Activated CD8-positive, alpha-beta memory T cell treated with anti-CD3 and anti-CD28 coated beads for 4 hours (primary cell): ENCODE data around the gene TMEM129.

Source experiments
- DNase-seq, 2 donors: peaks; one replicate each; pipeline ENCODE4 v3.0.0-alpha.2; 2020; ENCODE audit warnings: low read depth in 2 of 2

Gene TMEM129

GRCh38 chr4:1744552-1744951 is 23.4 kb upstream of the TMEM129 start:
- no peak for DNase-seq

DNA sequence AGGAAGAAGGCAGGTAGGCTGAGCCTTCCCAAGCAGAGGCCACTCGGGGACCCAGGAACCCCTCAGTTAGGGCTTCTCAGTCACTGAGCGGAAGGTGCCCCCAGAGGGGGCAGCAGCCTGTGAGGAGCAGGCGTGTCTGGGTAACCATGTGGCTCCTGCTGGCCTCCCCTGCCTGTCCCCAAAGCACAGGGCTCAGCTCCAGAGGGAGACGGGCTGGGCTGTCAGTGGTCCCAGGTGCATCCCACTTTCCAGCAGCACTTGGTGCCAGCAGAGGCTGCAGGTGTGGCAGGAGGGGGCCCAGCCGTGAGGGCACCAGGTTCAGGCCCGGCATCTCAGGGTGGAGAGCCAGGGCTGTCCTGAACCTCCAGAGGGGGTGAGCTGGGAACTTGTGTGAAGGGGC is 22.9 kb upstream of the TMEM129 start:
- no peak for DNase-seq

DNA sequence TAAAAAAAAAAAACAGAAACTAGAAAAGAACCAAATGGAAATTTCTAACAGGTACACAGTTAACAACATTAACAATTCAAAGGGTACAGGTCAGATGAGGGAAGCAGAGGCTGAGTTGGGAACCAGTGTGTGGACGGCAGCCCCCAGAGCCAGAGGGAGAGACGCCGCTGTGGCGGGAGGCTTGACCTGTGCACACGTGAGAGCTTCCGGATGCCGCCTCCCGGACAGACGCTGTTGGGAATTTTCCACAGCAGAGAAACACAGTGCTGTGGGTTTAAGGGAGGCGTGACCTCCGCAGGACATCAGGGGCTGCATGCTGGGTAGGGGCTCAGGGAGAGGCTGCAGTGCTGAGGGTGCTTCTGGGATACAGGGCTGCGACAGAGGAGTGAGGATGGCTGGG is 22.4 kb upstream of the TMEM129 start:
- no peak for DNase-seq

GRCh38 chr4:1741208-1741607 is 20.1 kb upstream of the TMEM129 start:
- no peak for DNase-seq

DNA sequence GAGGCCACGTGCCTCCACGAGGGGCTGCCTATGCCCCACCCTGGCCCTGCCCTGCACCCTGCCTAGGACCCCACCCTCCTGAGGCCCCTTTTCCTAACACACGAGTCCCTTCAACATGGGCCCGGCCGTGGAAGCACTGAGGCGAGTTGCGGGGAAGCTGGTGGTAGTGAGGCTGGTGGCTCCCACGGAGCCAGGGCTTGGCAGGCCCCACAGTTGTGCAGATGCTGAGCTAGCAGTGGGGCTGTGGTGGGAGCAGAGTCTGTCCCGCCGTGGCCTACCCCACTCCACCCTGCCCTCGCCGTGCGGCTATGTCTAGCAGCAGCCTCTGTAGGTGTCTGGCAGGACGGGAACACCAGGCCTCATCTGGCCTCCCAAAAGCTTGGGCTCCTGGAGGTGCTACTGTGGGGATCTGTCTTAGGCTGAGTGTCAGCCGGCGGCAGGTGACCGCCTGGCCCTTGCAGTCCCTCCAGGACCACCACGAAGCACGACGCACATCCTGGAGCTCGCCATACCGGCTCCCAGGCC is 19.0 kb upstream of the TMEM129 start:
- DNase-seq: no peak

- no peak for DNase-seq
Observed at GRCh38 chr4:1739358-1739757, 18.2 kb upstream of the TMEM129 start.

- DNase-seq: no peak
Observed at GRCh38 chr4:1738410-1738809, 17.3 kb upstream of the TMEM129 start.

GRCh38 chr4:1737666-1738065 is 16.5 kb upstream of the TMEM129 start:
- no peak for DNase-seq

GRCh38 chr4:1736812-1737211 is 15.7 kb upstream of the TMEM129 start:
- DNase-seq: no peak

DNA sequence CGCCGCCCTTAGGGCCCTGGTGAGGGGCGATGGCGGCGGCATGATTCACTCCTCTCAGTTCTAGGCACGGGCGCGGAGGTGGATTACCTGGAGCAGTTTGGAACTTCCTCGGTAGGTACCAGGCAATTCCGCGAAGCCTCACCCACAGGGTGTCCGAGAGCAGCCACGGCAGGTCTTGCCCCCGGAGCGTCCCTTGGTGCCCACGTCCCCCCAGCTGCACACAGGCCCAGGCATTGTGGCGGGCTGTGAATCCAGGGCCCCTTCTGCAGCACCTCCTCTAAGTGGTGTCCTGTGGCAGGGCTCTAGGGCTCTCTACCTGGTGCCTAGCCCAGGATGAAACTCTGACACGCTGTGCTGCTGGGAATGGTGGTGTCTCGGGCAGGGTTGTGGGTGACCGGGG is 14.1 kb upstream of the TMEM129 start:
- DNase-seq: no peak

- DNase-seq: no peak
Observed at GRCh38 chr4:1732911-1733310, 11.8 kb upstream of the TMEM129 start.

DNA sequence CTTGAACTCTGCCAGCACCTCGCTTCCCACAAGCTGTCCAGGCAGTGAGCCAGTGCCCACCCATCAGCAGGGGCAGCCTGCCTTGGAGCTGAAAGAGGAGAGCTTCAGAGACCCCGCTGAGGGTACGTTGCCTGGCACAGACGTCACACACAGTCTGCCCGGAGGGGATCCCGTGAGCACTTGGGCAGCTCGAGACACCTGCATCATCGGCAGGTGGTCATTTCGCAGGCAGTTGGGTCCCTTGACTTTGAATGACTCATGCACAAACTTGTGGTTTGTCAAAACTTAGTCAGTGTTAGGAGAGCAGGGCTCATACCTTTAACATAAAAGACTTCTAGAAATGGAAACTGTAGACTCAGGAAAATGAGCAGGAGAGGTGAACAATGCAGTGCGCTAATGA is 10.1 kb upstream of the TMEM129 start:
- no peak for DNase-seq

- DNase-seq: no peak
Observed at GRCh38 chr4:1730532-1731135, 9.5 kb upstream of the TMEM129 start.

- no peak for DNase-seq
Observed at GRCh38 chr4:1728061-1728980, 7.2 kb upstream of the TMEM129 start.

DNA sequence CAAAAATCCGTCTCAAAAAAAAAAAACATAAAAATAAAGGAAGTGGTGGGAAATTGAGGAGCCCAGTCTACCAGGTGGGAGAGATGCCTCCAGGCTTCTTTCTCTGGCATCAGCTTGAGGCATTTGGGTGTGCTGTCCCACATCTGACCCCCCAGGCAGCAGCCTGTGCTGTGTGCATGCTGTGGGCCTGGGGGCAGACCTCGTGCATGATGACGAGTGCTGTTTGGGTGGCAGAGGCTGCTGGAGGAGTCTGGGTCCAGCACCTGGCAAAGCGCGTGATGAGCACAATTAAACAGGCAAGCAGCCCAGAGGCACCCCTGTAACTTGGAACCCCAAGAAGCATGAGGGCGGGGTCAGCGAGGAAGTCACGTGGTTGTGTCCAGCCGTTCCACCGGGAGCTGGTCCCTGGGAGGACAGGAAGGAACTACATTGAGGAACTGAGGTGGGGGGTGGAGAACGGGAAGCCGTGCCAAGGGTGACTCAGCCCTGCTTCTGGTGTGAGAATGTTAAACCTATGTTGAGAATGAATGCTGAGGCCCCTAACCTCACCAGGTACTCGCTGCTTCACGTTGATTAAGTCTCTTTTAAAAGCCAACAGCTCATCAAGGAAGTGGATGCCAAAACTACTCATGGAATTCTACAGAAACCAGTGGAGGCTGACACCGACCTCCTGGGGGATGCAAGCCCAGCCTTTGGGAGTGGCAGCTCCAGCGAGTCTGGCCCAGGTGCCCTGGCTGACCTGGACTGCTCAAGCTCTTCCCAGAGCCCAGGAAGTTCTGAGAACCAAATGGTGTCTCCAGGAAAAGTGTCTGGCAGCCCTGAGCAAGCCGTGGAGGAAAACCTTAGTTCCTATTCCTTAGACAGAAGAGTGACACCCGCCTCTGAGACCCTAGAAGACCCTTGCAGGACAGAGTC is 6.3 kb upstream of the TMEM129 start:
- no peak for DNase-seq

- peak; percentile 77 to 79 for DNase-seq
Observed at GRCh38 chr4:1726146-1726934, 5.2 kb upstream of the TMEM129 start.

DNA sequence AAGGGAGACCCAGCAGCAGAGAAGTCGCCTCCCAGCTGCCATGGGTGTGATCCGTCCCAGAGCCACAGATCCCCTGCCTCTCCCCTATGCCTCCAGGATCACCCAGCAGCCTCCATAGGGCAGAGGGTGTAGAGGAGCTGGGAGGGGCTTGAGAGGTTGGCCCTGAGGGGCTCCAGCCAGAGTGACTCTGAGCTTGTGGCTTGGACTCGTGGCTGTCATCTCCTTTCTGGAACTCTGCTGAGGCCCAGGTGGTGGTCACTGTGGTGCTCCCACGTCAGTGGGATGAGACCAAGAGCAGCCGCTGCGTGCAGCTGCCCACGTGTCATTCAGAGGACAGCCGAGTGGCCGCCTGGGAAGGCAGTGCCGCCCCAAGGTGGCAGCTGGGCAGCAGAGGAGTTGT is 4.4 kb upstream of the TMEM129 start:
- no peak for DNase-seq

GRCh38 chr4:1723131-1723801 is 2.1 kb upstream of the TMEM129 start:
- DNase-seq: peak in 1 of 2 donors; percentile 23

DNA sequence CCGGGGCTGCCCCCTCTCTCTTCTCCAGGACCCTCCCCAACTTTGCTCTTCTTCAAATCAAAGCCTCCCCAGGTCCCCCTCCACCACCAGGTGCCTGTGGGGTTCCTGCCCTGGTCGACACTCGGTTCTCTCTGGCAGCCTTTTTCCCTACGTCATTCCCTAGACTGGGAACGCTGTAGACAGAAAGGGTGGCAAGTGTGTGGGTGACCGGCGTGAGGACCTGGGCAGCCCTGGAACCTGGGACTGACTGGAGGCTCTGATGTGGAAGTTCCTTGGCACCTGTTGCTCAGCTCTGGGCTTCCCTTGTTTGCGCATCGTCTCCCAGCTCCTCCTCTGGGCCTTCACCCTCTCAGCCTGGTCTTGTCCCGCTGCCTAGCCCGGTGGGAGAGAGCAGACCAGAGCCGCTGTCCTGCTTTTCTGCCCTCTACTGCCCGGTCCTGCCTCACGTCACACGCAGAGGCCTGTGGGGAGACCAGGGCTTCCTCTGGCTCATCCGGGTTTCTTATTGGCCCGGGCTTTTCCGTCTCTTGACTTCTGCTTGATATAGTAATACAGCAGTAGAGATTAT is 1.5 kb upstream of the TMEM129 start:
- DNase-seq: no peak
